ACC112 (cell line): ENCODE measurements around the gene LAIR2.
"Not testable (repeated sequence)": the region's sequence is repeated elsewhere in the genome, so short reads cannot be mapped to it uniquely, and the experiment has no call there.

Experiments used
- H2AFZ ChIP-seq: fragments of 200-600 bp; sonication (generic); one replicate; pipeline ENCODE4 v1.6.0; 2017; ENCODE audit warnings: antibody characterized with exemption, low read length; ENCODE audit not compliant: unreplicated experiment
- H3K27ac ChIP-seq: fragments of 200-600 bp; sonication (generic); 2 replicates; pipeline ENCODE4 v1.5.1; 2014; ENCODE audit warnings: low read depth, mild to moderate bottlenecking, antibody characterized with exemption, low read length, moderate library complexity
- H3K27me3 ChIP-seq: fragments of 200-600 bp; sonication (generic); 2 replicates; pipeline ENCODE4 v1.6.1; 2014; ENCODE audit warnings: mild to moderate bottlenecking, antibody characterized with exemption, low read length, moderate library complexity, mixed read lengths; ENCODE audit not compliant: insufficient read depth
- H3K36me3 ChIP-seq: fragments of 200-600 bp; sonication (generic); 2 replicates; pipeline ENCODE4 v1.6.1; 2016; ENCODE audit warnings: mild to moderate bottlenecking, antibody characterized with exemption, low read length, moderate library complexity, mixed read lengths; ENCODE audit not compliant: insufficient read depth
- H3K4me1 ChIP-seq: fragments of 200-600 bp; sonication (generic); one replicate; pipeline ENCODE4 v1.6.1; 2016; ENCODE audit warnings: low read length, mixed read lengths; ENCODE audit not compliant: insufficient read depth, unreplicated experiment, control insufficient read depth
- H3K4me3 ChIP-seq: fragments of 200-600 bp; sonication (generic); 2 replicates; pipeline ENCODE4 v1.5.1; 2014; ENCODE audit warnings: mild to moderate bottlenecking, low read depth, low read length
- H3K79me2 ChIP-seq: fragments of 200-600 bp; sonication (generic); one replicate; pipeline ENCODE4 v1.6.0; 2016; ENCODE audit warnings: low read length; ENCODE audit not compliant: control insufficient read depth, unreplicated experiment, insufficient read depth

Gene LAIR2

DNA sequence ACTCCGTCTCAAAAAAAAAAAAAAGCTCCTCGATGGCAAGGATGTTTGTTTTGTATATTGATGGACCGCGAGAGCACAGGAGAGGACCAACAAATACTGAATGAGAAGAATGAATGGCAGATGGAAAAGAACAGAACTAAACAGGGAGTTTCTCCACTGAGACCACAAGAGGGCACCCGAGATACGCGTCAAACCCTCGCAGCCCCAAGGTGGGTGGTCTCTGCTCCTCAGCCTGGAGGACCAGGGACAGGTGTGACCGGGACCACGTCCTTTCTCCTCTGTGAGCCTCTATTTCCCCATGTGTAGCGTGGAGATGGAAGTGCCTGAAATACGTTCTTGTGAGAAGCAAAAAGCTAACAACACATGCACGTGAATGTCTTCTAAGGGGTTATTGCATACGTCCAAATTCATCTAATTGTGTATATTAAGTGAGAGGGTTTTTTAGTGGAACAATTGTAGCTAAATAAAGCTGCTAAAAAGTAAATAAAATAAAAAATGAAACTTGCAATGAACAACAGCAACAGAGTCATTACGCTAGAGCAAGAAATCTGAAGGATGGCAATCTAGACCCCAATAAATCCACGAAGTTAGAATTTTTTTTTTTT lies 21.2 kb upstream of the LAIR2 start:
- Histone ChIP-seq H3K4me3 (no peak overlapping the region), H3K36me3 (no peaks in the 10 kb centered on the region), H2AFZ (no peak overlapping the region), H3K79me2 (no peaks in the 10 kb centered on the region), H3K27me3 (no peaks in the 10 kb centered on the region), H3K27ac (no peak overlapping the region), H3K4me1 (no peaks in the 10 kb centered on the region)

GRCh38 chr19:54482889-54483288 lies 19.7 kb upstream of the LAIR2 start:
- Histone ChIP-seq H3K36me3 (no peaks in the 10 kb centered on the region), H3K4me1 (no peaks in the 10 kb centered on the region), H2AFZ (no peak overlapping the region), H3K79me2 (no peaks in the 10 kb centered on the region), H3K27me3 (no peaks in the 10 kb centered on the region), H3K27ac (no peak overlapping the region), H3K4me3 (no peak overlapping the region)

DNA sequence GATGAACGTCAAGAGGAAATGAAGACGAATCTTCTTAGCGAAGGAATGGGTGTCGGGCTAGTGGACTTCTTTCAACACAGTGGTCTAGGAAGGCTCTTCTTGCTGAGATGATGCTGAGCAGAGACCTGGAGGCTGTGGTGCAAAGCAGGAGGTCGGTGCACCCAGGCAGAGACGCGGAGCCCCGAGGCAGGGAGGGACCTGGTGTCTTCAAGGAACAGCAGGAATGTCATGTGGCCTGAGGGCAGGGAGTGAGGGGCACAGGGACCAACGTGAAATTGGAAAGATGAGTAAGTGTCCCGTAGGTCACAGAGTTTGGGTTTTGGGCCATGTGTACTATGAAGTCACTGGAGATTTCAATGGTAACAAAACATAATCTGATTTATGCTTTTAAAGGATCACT lies 18.2 kb upstream of the LAIR2 start:
- Histone ChIP-seq H3K4me3 (no peak overlapping the region), H3K27ac (no peak overlapping the region), H2AFZ (no peak overlapping the region), H3K79me2 (no peaks in the 10 kb centered on the region), H3K4me1 (no peaks in the 10 kb centered on the region), H3K27me3 (no peaks in the 10 kb centered on the region), H3K36me3 (no peaks in the 10 kb centered on the region)

- no peaks in the 10 kb centered on the region for H3K36me3 ChIP-seq
- no peaks in the 10 kb centered on the region for H3K79me2 ChIP-seq
- H3K27ac ChIP-seq: no peak overlapping the region
- 0 out of 2 replicates have a peak, but pooled peaks cover 3% of the 10 kb centered on the region for H3K27me3 ChIP-seq
- no peak overlapping the region for H3K4me3 ChIP-seq
- no peaks in the 10 kb centered on the region for H3K4me1 ChIP-seq
- no peak overlapping the region for H2AFZ ChIP-seq
These were observed 16.8 kb upstream of the LAIR2 start for GRCh38 chr19:54485851-54486250.

DNA sequence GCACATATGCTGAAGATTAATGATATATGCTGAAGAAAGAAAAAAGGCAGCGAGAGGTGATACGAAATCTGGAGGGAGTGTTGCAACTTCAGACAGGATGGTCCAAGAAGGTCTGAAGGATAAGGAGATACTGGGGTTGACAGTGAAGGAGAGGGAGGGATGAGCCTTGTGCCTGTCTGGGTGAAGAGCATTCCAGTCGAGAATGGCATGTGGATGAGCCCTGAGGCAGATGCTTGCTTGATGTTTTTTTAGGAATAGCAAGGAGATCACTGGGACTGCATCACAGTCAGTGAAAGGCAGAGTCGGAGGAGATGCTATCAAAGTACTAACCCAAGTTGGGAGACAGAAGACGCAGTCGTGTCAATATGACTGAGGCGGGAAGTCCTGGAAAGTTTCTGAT lies 13.3 kb upstream of the LAIR2 start:
- Histone ChIP-seq H3K4me1 (no peaks in the 10 kb centered on the region), H3K79me2 (no peaks in the 10 kb centered on the region), H3K4me3 (no peak overlapping the region), H3K36me3 (no peaks in the 10 kb centered on the region), H2AFZ (no peak overlapping the region), H3K27ac (no peak overlapping the region), H3K27me3 (0 out of 2 replicates have a peak, but pooled peaks cover 3% of the 10 kb centered on the region)

- Histone ChIP-seq H3K4me3 (no peak overlapping the region), H3K27me3 (0 out of 2 replicates have a peak, but pooled peaks cover 3% of the 10 kb centered on the region), H3K27ac (no peak overlapping the region), H2AFZ (no peak overlapping the region), H3K79me2 (no peaks in the 10 kb centered on the region), H3K36me3 (no peaks in the 10 kb centered on the region), H3K4me1 (no peaks in the 10 kb centered on the region)
These were observed 12.9 kb upstream of the LAIR2 start for GRCh38 chr19:54489766-54490165.

DNA sequence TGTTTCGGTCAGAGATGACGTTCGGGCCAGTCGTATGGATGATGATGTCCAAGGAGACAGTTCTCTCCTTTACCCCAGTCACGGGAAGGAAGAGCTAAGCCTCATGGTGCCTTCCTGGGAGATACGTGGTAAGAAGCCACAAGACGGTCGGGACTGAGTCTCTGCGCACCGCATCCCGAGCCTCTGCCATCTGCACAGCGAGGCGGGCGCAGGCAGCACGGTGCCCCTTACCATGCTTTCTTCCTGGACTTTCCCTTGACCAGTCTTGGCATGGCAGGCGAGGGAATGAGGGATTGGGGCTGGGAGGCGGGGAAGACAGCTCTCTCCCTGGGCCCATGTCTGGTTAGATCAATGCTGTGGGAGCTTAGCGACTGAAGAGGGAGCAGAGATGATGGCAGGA lies 10.1 kb upstream of the LAIR2 start:
- Histone ChIP-seq H3K79me2 (no peaks in the 10 kb centered on the region), H2AFZ (no peak overlapping the region), H3K27me3 (0 out of 2 replicates have a peak, but pooled peaks cover 3% of the 10 kb centered on the region), H3K36me3 (no peaks in the 10 kb centered on the region), H3K4me3 (no peak overlapping the region), H3K27ac (no peak overlapping the region), H3K4me1 (no peaks in the 10 kb centered on the region)

- not testable (repeated sequence) for H3K4me1 ChIP-seq, H2AFZ ChIP-seq, H3K79me2 ChIP-seq, H3K4me3 ChIP-seq, H3K27me3 ChIP-seq, H3K36me3 ChIP-seq, H3K27ac ChIP-seq
These were observed 9.6 kb upstream of the LAIR2 start for GRCh38 chr19:54493056-54493455.

DNA sequence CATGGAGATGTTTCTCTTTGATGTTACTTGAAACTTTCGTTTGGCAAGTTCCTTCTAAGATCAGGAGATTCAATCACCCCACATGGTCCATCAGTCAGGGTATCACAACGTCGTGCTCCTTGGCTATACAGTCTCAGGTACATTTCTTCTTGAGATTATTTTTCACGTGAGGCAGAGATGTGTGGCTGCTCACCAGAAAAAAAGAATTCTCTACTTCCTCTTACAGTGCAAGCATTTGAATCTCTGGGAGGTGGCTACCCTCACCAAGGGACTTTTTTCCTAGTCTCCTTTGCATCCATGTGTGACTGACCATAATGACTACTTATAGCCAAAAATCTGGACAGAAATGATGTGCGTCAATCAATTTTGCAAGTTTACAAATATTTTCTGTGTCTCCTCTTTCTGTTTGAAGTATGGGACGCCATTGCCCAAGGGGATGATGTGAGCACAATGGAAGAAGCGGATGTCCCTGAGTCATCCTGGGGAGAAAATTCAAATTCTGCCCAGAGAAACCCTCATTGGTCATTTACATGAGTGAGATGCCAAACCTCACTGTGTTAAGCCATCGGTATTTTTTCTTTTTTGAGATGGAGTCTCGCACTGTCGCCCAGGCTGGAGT lies 8.6 kb upstream of the LAIR2 start:
- no peak overlapping the region for H2AFZ ChIP-seq
- no peak overlapping the region for H3K27ac ChIP-seq
- no peaks in the 10 kb centered on the region for H3K36me3 ChIP-seq
- H3K79me2 ChIP-seq: no peaks in the 10 kb centered on the region
- no peaks in the 10 kb centered on the region for H3K4me1 ChIP-seq
- no peak overlapping the region for H3K4me3 ChIP-seq
- H3K27me3 ChIP-seq: 0 out of 2 replicates have a peak, but pooled peaks cover 3% of the 10 kb centered on the region

DNA sequence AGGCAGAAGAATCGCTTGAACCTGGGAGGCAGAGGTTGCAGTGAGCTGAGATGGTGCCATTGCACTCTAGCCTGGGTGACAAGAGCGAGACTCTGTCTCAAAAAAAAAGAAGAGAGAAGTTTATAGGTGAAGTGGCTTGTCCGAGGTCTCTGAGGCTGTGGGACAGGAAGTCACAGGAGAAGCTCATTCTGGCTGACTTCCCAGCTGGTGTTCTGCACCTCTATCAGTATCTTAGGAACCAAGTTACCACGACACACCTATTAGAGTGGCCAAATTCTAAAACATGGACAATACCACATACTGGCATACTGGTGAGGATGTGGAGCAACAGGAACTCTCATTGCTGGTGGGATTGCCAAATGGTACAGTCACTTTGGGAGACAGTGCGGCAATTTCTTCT lies 7.3 kb upstream of the LAIR2 start:
- H2AFZ ChIP-seq, H3K27ac ChIP-seq, H3K4me1 ChIP-seq, H3K4me3 ChIP-seq, H3K27me3 ChIP-seq, H3K79me2 ChIP-seq, H3K36me3 ChIP-seq: not testable (repeated sequence)

- H2AFZ ChIP-seq, H3K79me2 ChIP-seq, H3K4me3 ChIP-seq, H3K4me1 ChIP-seq, H3K36me3 ChIP-seq, H3K27me3 ChIP-seq, H3K27ac ChIP-seq: not testable (repeated sequence)
These were observed 4.7 kb upstream of the LAIR2 start for GRCh38 chr19:54497747-54498450.
